ENCODE data around the gene FNTB. TPM values are rescaled to one million over a fixed set of nuclear protein-coding genes. Genes with fewer than 3 reads are reported as not detected.

Gene FNTB
- total and polyA plus RNA-seq, 2 donors (not counting 1 experiment from before 2014, with no cell fraction given): 6.6 to 10.2 TPM

- H3K9me3 Mint-ChIP-seq (ENCODE audit: insufficient read depth): no peaks in the 10 kb centered on the region
- peak overlapping the region; percentile 91 for H3K4me3 Mint-ChIP-seq
- peaks cover 53% of the 10 kb centered on the region for H3K4me1 Mint-ChIP-seq
- Histone ChIP-seq H3K27me3 (replicated peaks in 1 of 4; ENCODE audit: control extremely low read depth in 1 of 4, control insufficient read depth in 3 of 4, insufficient read depth in 4 of 4, low read length in 3 of 4) (no peaks in the 10 kb centered on the region), H3K36me3 (replicated peaks in 1 of 2; ENCODE audit: control extremely low read depth in 1 of 2, control insufficient read depth in 1 of 2, extremely low read depth in 1 of 2, insufficient read depth in 2 of 2, low read length in 1 of 2) (peaks cover 0 to 8% of the 10 kb centered on the region in 2 experiments), H3K27ac (ENCODE audit: low read length in 2 of 2) (peak overlapping the region; percentile 95 to 97), H3K4me3 (ENCODE audit: control extremely low read depth in 1 of 5, extremely low read depth in 1 of 5, insufficient read depth in 1 of 5, low read depth in 2 of 5, low read length in 4 of 5) (peak overlapping the region; percentile 57 to 97 (median 89)), H3K4me2 (replicated peaks; ENCODE audit: low read depth, low read length, poor library complexity, severe bottlenecking) (peak overlapping the region; percentile 86), H2AFZ (ENCODE audit: insufficient read depth, low read depth, low read length, poor library complexity, severe bottlenecking) (peak overlapping the region; percentile 33), H3K9me3 (ENCODE audit: control extremely low read depth in 1 of 3, control insufficient read depth in 2 of 3, insufficient read depth in 1 of 3, low read length in 2 of 3) (no peaks in the 10 kb centered on the region), H4K20me1 (ENCODE audit: control insufficient read depth, insufficient read depth, low read length, poor library complexity, severe bottlenecking) (peaks cover 10% of the 10 kb centered on the region), H3K9ac (ENCODE audit: low read length) (peak overlapping the region; percentile 95), H3K4me1 (ENCODE audit: control insufficient read depth in 2 of 2, insufficient read depth in 2 of 2, low read length in 2 of 2) (peaks cover 23 to 30% of the 10 kb centered on the region in 2 donors), H3K79me2 (ENCODE audit: control insufficient read depth, insufficient read depth, low read length) (peaks cover 50% of the 10 kb centered on the region)
- ChIA-PET POLR2A (interaction anchor here (1.4 kb wide), 1 partner anchor 55 kb away, joined by 3 read pairs; no protein-coding TSS in a partner anchor), CTCF (interaction anchor here (0.6 to 1.0 kb wide), 4 partner anchors 63 to 1359 kb away, joined by 3 to 5 read pairs (median 4); no protein-coding TSS in a partner anchor)
- peak overlapping the region; percentile 85 for H3K27ac Mint-ChIP-seq
- intact Hi-C loops (cut with micrococcal nuclease): loop anchor here (5.0 kb wide), 4 partner anchors 126 to 1559 kb away; partner anchors contain the start of genes PPP2R5E, SGPP1 and WDR89
- ATAC-seq (ENCODE audit: low read depth): no peak
- H3K27me3 Mint-ChIP-seq: no peaks in the 10 kb centered on the region
- peak; percentile 38 for DNase-seq
- 0% methylated on average over 1 of the region's 6 CpGs for WGBS (ENCODE audit: insufficient coverage)
- TF ChIP-seq CTCF (IDR thresholded peaks at IDR 0.05) (no peak), EZH2 (IDR thresholded peaks at IDR 0.05; ENCODE audit: borderline replicate concordance, insufficient read depth, low read depth, low read length, poor library complexity, severe bottlenecking) (no peak)
Observed at GRCh38 chr14:65100922-65101541, 114.3 kb downstream of the FNTB start.
